ENCODE results near the gene SERPINA4.
"Not testable (repeated sequence)": the region's sequence is repeated elsewhere in the genome, so short reads cannot be mapped to it uniquely, and the experiment has no call there.

SERPINA4 gene

DNA sequence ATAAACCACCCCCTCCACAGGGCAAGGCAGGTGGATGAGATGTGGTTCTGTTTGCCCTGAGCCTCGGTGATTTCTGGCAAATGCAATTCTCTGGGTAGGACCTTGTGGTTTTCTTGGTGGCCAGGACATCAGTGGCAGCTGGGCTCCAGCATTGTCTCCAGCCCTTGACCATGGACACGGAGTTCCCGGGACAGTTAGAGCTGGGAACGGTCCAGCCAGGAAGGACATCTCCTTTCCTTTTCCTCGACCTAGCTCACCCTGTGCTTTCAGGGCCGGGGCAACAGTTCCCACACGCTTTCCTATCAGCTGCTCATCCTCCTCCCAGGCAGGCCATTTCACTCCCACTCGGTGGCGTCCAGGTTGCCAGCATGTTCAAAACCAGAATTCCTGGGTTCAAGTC, 9.2 kb downstream of the SERPINA4 start:
- no peak for DNase-seq

GRCh38 chr14:94571395-94571794, 10.2 kb downstream of the SERPINA4 start:
- no peak for DNase-seq

DNA sequence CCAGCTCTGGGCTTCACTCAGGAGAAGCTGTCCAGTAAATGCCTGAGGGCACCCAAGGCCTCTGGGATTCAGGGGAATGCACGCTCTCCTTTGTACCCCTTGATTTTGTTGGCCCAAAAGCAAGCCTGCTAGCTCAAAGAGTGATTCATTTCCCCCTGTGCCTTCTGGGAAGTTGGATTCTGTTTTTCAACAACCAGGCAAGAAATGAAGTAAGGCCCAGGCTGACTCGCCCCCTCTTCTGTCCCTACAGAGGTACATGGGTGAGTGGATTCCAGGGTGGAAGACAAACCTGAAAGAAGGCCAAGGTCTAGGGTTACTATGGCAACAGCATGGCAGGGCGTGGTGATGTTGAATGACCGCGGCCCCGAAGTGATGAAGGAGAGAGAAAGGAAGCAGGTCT, 10.7 kb downstream of the SERPINA4 start:
- no peak for DNase-seq

DNA sequence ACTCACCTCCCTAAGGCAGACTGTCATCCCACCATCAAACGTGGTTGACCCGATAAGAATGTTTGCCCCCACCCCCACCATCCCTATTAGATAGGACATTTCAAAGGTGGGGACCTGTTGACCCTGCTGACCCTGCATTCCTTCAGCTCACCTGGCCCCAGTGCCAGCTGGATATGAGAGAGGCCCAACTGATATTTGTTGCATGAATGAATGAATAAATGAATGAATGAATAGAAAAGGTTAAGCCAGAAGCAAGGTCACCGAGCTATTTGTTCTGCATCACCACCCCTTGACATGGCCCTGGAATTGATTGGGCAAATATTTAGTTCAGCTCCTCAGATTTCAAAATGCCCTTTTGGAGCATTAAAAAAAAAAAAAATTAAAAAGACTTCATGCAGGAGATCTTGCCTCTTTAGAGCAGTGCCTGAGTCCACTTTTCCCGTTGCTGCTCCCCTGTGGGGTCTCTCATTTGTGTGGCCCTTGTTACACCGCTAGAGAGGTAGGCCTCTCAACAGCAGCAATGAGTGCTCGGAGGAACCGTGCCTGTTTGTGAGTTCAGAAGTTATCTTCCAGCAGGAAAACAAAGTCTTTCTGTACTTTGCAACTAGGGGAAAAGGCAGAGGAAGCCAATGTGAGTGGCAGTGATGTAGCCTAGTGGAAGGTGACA, 11.5 kb downstream of the SERPINA4 start:
- DNase-seq = no peak

- DNase-seq = no peak
Observed at GRCh38 chr14:94573475-94574277, 12.4 kb downstream of the SERPINA4 start.

GRCh38 chr14:94574336-94574735, 13.1 kb downstream of the SERPINA4 start:
- DNase-seq = no peak

DNA sequence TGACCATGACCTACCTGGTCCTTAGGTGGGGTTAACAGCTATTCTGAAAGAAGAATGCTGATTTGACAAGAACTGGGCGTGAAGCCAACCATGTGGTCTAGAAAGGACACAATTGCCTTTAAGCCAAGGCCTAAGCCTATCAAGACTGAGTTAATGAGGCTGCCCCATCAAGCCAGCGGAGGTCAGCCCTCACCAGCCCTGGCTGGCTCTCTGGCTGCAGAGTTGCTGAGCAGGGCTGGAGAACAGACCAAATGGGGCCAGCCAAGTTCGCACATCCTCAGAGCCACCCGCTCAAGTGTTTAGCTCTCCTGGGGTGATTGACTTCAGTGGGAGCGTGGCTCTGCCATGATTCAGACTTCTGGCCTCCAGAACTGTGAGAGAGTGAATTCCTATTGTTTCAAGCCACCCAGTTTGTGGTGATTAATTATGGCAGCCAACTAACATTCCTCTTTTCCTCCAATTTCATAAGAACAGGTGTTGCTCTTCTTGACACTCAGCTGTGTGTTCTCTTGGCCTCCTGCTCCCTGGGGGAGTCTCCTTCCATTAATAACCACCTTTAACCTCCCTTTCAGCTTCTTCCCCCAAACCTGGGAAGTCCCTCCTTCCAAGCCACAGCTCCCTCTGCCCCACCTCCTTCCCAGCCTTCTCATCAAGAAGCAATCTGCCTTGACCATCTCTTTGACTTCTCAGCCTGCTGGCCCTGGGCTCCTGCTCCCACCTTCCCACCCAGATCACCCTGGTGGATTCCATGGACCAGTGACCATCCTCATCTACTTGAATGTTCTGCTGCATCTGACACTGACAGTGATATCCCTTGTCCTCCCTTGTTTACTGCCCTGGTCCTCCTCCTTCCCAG, 14.7 kb downstream of the SERPINA4 start:
- DNase-seq = no peak

- DNase-seq = not testable (repeated sequence)
Observed at GRCh38 chr14:94577472-94577871, 16.2 kb downstream of the SERPINA4 start.

- DNase-seq = no peak
Observed at GRCh38 chr14:94578712-94579111, 17.5 kb downstream of the SERPINA4 start.

- no peak for DNase-seq
Observed at GRCh38 chr14:94581127-94581999, 20.1 kb downstream of the SERPINA4 start, which contains the start of gene SERPINA5. TSS of gene SERPINA5 (plus strand) at chr14:94581426. CDS start at chr14:94587363, 5,937 bp downstream.

DNA sequence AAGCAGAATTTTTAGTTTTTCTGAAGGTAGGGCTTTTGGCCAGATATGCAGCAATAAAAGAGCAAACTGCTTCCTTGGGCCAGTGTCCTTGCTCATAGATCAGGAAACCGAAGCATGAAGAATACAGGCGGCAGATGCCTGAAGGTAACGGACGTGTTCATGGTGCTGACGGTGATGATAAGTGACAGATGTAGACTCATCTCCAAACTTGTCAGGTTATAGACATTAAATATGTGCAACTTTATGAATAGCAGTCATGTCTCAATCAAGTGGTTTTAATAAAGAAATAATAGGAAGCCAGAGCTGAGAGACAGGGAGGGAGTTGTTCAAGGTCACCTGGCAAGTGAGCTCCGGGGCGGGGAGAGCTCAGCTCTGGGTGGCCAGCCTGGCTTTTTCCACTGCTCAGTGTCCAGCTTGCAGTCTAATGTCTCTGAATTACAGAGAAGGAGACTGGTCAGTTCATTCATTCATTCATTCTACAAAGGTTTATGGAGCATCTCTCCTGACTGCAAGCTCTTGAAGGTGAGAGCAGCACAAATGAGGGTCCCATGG, 21.0 kb downstream of the SERPINA4 start:
- DNase-seq = no peak

- no peak for DNase-seq
Observed at GRCh38 chr14:94582851-94583250, 21.6 kb downstream of the SERPINA4 start.

DNA sequence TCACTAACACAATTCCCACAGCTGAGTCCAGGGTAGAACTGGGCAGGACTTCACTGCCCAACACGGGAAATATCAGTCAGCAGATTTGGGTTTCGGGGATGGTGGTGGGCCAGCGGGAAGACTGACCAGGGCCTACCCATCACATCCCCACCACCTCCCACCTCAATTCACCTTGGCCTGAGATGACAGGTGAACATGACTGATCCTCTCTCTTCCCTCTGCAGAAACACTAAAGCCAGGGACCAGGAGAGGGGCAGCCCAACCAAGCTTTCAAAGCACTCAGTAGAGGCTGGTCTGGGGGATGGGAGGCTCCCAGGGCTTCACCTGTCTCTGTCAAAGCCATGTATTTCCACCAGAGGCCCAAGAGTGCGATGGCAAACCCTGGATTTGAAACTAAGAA, 22.3 kb downstream of the SERPINA4 start:
- DNase-seq = no peak

DNA sequence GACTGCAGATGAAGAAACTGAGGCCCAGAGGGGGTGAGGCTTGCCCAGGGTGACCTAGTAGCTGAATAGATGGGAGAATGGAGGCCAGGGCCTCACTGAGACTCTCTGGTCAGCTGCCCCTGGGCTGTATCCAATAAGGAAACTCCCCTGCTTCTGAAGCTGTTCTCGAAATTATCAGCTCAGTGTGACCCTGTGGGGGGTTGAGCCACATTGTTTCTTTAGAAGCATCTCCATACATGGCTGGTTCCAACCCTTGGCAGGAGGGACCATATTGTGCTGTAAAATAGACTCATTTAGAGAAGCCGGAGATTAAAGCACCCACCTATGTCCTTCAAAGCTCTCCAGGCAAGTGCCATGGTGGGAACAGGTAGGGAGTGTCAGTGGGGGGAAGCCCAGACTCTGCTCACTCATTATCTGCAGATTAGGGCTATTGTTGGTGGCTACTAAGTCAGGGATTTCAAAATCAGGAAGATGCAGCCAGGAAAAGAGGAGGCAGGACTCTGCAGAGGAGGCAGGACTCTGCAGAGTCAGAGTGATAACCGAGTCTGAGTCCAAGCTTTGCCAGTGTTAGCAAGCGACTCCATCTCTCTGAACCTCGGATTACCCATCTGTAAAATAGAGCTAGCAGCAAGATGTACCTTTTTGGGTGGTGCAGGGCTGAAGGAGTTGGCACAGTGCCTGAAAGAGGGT, 23.5 kb downstream of the SERPINA4 start:
- no peak for DNase-seq

DNA sequence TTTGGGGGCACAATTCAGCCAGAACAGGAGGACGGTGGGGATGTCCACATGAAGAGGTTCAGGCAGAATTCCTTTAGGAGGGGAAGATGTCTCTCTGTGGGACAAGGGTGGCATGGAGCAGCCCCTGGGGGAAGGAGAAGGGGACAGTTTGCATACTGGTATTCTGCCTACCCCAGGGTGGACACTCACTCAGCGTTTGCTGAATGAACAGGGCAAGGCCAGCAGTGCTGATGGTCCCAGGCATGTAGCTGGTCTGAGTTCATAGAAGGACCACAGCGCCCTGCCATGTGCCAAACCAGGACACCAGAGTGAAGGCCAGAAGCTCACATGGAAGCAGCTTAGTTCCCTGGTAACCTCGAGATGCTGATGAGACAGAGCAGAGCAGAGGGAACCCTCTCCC, 25.4 kb downstream of the SERPINA4 start:
- no peak for DNase-seq

DNA sequence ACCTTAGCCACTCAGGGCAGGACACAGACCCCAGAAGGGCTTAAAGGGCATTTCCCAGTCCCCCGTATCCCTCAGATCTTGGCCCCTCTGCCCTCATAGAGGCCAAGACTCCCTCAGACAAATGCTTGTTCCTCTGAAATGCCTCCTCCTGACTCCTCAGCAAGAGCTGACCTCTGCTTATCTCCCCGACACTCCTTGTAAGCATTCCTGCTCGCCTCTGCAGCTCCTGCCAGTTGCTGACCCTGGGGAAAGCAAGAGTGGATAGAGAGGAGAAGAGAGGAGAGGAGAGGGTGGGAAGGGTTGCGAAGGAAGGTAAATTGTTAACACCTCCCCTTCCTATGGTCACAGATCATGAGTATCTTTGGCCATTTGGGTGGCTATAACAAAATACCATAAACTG, 27.1 kb downstream of the SERPINA4 start:
- no peak for DNase-seq

GRCh38 chr14:94591073-94591472, 29.8 kb downstream of the SERPINA4 start:
- no peak for DNase-seq

GRCh38 chr14:94591871-94592270, 30.6 kb downstream of the SERPINA4 start:
- DNase-seq = no peak

GRCh38 chr14:94592457-94592856, 31.2 kb downstream of the SERPINA4 start:
- no peak for DNase-seq

GRCh38 chr14:94593376-94593748, 32.1 kb downstream of the SERPINA4 start:
- no peak for DNase-seq

- no peak for DNase-seq
Observed at GRCh38 chr14:94593749-94594431, 32.6 kb downstream of the SERPINA4 start.

Measured in DMS153 (cell line).